Measurements from ENCODE around the gene KRTAP5-8.
"Not testable (repeated sequence)": the region's sequence is repeated elsewhere in the genome, so short reads cannot be mapped to it uniquely, and the experiment has no call there.

KRTAP5-8 gene

DNA sequence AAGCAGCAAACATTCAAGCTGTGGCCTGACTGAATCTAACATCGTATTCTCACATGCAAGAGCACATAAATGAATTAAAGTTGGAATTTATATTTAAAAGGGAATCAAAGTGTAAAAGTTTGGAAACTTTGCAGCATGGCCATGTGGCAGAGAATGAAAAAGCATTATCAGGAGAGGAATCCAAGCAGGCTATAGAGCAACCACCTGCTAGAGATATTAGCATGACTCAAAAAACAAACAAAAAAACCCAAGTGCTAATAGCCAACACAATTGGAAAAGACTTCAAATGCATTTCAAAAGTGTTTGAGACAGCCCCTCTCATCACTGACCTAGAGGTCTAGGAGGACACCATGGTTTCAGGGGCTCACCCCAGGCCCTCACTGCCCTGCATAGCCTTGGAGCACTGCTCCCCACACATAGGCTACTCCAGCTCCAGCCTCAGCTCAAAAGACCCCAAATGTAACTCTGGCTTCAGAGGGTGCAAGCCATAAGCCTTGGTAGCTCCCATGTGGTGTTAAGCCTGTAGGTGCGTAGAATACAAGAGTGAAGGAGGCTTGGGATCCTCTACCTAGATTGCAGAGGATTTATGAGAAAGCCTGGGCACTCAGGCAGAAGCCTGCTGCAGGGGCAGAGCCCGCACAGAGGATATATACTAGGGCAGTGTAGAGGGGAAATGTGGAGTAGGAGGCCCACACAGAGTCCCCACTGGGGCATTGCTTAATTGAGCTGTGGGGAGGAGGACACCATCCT is 12.5 kb upstream of the KRTAP5-8 start:
- no peaks in the 10 kb centered on the region for H3K27me3 ChIP-seq (ENCODE audit: control insufficient read depth, insufficient read depth, low read length)
- no peaks in the 10 kb centered on the region for H3K36me3 ChIP-seq (ENCODE audit: control insufficient read depth, insufficient read depth, low read length)
- TF ChIP-seq, protein P1, sequence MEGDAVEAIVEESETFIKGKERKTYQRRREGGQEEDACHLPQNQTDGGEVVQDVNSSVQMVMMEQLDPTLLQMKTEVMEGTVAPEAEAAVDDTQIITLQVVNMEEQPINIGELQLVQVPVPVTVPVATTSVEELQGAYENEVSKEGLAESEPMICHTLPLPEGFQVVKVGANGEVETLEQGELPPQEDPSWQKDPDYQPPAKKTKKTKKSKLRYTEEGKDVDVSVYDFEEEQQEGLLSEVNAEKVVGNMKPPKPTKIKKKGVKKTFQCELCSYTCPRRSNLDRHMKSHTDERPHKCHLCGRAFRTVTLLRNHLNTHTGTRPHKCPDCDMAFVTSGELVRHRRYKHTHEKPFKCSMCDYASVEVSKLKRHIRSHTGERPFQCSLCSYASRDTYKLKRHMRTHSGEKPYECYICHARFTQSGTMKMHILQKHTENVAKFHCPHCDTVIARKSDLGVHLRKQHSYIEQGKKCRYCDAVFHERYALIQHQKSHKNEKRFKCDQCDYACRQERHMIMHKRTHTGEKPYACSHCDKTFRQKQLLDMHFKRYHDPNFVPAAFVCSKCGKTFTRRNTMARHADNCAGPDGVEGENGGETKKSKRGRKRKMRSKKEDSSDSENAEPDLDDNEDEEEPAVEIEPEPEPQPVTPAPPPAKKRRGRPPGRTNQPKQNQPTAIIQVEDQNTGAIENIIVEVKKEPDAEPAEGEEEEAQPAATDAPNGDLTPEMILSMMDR (IDR thresholded peaks at IDR 0.05), result no peak

DNA sequence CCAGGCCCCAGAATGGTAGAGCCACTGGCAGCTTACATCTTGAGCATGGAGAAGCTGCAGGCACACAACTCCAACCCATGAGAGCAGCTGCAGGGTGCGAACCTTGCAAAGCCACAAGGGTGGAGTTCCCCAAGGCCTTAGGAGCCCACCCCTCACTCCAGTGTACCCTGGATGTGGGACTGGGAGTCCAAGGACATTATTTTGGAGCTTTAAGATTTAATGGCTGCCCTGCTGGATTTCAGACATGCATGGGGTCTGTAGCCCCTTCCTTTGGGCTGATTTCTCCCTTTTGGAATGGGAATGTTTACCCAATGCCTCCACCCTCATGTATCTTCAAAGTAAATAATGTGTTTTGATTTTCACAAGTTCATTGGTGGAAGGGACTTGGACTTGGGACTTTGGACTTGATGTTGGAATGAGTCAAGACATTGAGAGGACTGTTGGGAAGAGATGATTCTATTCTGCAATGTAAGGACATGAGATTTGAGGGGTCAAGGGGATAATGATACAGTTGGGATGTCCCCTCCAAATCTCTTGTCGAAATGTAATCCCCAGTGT is 11.8 kb upstream of the KRTAP5-8 start:
- Histone ChIP-seq H3K4me3 (ENCODE audit: low read depth, low read length) (no peak overlapping the region), H3K4me1 (no peaks in the 10 kb centered on the region), H3K36me3 (ENCODE audit: control insufficient read depth, insufficient read depth, low read length) (no peaks in the 10 kb centered on the region), H3K79me2 (no peaks in the 10 kb centered on the region), H3K27ac (no peak overlapping the region), H3K27me3 (ENCODE audit: control insufficient read depth, insufficient read depth, low read length) (no peaks in the 10 kb centered on the region), H3K9me3 (ENCODE audit: control insufficient read depth, low read length) (no peaks in the 10 kb centered on the region), H3K9ac (no peak overlapping the region), H3K4me2 (ENCODE audit: low read length) (no peak overlapping the region), H2AFZ (no peak overlapping the region)
- TF ChIP-seq, protein P1 (IDR thresholded peaks at IDR 0.05), result no peak

More for the DNA sequence above, 12.5 kb upstream of the KRTAP5-8 start:
- H3K9ac ChIP-seq, result no peak overlapping the region
- H3K4me3 ChIP-seq (ENCODE audit: low read depth, low read length), result no peak overlapping the region
- H3K9me3 ChIP-seq (ENCODE audit: control insufficient read depth, low read length), result no peaks in the 10 kb centered on the region
- no peak overlapping the region for H2AFZ ChIP-seq
- no peaks in the 10 kb centered on the region for H3K4me1 ChIP-seq
- no peaks in the 10 kb centered on the region for H3K79me2 ChIP-seq
- no peak overlapping the region for H3K4me2 ChIP-seq (ENCODE audit: low read length)
- no peak overlapping the region for H3K27ac ChIP-seq

DNA sequence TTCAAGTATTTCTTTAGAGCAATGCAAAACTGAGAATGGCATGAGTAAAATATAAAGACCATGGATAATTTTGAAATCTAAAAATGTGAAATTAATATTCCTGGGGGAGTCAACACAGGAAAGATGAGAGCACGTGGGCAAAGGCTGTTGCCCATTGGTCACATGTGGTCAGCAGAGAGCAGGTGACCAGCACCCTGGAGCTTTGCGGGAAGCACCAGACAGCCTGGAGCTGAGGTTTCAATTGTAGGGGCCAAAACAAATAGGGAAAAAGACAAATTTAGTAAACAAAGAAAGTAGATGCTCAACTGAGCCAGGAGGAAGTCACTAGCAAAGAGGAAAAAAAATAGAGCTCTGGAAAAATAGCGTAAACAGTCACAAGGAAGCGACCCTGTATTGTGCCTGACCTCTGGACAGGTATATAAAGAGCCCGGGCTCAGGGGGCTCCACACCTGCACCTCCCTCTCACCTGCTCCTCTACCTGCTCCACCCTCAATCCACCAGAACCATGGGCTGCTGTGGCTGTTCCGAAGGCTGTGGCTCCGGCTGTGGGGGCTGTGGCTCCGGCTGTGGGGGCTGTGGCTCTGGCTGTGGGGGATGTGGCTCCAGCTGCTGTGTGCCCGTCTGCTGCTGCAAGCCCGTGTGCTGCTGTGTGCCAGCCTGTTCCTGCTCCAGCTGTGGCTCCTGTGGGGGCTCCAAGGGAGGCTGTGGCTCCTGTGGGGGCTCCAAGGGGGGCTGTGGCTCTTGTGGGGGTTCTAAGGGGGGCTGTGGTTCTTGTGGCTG is 10.8 kb upstream of the KRTAP5-8 start, which contains the start of gene KRTAP5-7:
Gene KRTAP5-7 (plus strand): TSS at position 472 of the 780 bp plus-strand sequence. CDS start 34 bp downstream, at position 506.
- not testable (repeated sequence) for H3K9me3 ChIP-seq (ENCODE audit: control insufficient read depth, low read length); H3K36me3 ChIP-seq (ENCODE audit: control insufficient read depth, insufficient read depth, low read length); H3K9ac ChIP-seq; H3K79me2 ChIP-seq; H3K27me3 ChIP-seq (ENCODE audit: control insufficient read depth, insufficient read depth, low read length); H3K4me3 ChIP-seq (ENCODE audit: low read depth, low read length); H3K4me2 ChIP-seq (ENCODE audit: low read length); H3K27ac ChIP-seq; H2AFZ ChIP-seq; H3K4me1 ChIP-seq

DNA sequence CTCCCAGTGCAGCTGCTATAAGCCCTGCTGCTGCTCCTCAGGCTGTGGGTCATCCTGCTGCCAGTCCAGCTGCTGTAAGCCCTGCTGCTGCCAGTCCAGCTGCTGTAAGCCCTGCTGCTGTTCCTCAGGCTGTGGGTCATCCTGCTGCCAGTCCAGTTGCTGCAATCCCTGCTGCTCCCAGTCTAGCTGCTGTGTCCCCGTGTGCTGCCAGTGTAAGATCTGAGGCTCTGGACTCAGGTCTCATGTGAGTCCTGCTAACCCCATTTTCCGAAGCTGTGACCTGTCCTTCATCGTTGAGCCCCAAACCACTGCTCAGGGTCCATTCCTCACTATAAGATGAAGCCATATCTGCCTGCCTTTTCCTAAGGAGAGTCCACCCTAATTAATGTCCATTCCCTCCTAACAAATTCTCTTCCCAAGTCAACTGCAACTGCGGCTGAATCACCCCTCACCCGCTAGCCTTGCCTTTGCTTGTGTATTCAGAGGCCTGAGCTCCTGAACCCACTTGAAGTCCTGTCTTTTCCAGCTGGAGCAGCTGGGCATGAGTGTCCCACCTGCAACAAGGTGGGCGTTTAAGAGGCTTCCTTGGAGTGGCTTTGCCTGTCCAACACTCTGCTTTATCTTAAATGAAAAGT is 10.1 kb upstream of the KRTAP5-8 start:
- H3K9ac ChIP-seq, result no peak overlapping the region
- H3K27me3 ChIP-seq (ENCODE audit: control insufficient read depth, insufficient read depth, low read length), result no peaks in the 10 kb centered on the region
- H3K36me3 ChIP-seq (ENCODE audit: control insufficient read depth, insufficient read depth, low read length), result no peaks in the 10 kb centered on the region
- no peak overlapping the region for H3K4me3 ChIP-seq (ENCODE audit: low read depth, low read length)
- no peak overlapping the region for H3K27ac ChIP-seq
- no peaks in the 10 kb centered on the region for H3K4me1 ChIP-seq
- H2AFZ ChIP-seq, result no peak overlapping the region
- H3K4me2 ChIP-seq (ENCODE audit: low read length), result no peak overlapping the region
- no peaks in the 10 kb centered on the region for H3K9me3 ChIP-seq (ENCODE audit: control insufficient read depth, low read length)
- no peaks in the 10 kb centered on the region for H3K79me2 ChIP-seq
- TF ChIP-seq, protein P1 (IDR thresholded peaks at IDR 0.05), result no peak

DNA sequence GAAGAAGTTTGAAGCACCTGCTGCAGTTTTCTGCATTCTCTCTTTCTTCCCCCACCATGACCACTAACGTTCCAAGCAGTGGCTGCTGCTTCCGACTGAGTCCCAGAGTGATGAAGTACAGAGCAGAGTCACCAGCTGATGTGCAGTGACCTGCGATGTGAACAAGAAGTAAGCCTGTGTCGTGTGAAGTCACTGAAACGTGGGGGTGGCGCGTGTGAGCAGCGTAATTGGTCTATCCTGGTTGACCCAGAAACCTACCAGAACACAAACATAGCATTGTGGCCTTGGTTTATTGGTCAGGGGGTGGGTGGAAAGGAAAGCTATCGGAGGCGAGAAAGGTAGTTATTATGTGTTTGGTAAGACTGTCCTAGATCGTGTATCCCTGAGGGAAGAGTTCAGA is 7.2 kb upstream of the KRTAP5-8 start:
- Histone ChIP-seq H3K79me2 (no peaks in the 10 kb centered on the region), H3K9ac (no peak overlapping the region), H3K27ac (no peak overlapping the region), H3K4me1 (no peaks in the 10 kb centered on the region), H3K4me3 (ENCODE audit: low read depth, low read length) (no peak overlapping the region), H3K27me3 (ENCODE audit: control insufficient read depth, insufficient read depth, low read length) (no peaks in the 10 kb centered on the region), H3K36me3 (ENCODE audit: control insufficient read depth, insufficient read depth, low read length) (no peaks in the 10 kb centered on the region), H3K9me3 (ENCODE audit: control insufficient read depth, low read length) (no peaks in the 10 kb centered on the region), H3K4me2 (ENCODE audit: low read length) (no peak overlapping the region), H2AFZ (no peak overlapping the region)
- TF ChIP-seq, protein P1 (IDR thresholded peaks at IDR 0.05), result no peak

All from parathyroid adenoma (tissue), 2 donors.